Measurements from ENCODE around the gene ARMC6.
"Not testable (repeated sequence)": the region's sequence is repeated elsewhere in the genome, so short reads cannot be mapped to it uniquely, and the experiment has no call there.

Gene ARMC6

GRCh38 chr19:19023376-19023775, 10.0 kb upstream of the ARMC6 start:
- not testable (repeated sequence) for DNase-seq

DNA sequence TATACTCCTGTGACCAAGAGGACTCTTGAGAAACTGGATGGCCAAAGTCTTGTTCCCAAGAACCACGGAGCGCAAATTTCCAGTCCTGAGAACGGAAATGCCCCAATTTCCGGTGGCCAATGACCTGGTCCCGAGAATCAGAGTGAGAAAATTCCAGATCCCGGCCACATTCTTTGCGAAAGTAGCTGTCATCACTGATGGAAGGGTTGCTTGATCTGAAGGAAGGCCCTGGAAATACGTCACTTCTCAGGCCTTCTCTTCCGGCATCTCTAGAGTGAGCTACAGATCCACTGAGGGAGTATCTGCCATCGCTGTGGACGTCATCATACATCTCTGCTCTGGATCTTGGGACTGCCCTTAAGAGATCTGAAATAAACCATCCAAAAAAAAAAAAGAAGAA, 7.5 kb upstream of the ARMC6 start:
- no peak for DNase-seq

- no peak for DNase-seq
Observed at GRCh38 chr19:19026299-19026971, 7.0 kb upstream of the ARMC6 start.

- no peak for DNase-seq
Observed at GRCh38 chr19:19027228-19027627, 6.2 kb upstream of the ARMC6 start.

GRCh38 chr19:19028526-19028925, 4.9 kb upstream of the ARMC6 start:
- DNase-seq: no peak

DNA sequence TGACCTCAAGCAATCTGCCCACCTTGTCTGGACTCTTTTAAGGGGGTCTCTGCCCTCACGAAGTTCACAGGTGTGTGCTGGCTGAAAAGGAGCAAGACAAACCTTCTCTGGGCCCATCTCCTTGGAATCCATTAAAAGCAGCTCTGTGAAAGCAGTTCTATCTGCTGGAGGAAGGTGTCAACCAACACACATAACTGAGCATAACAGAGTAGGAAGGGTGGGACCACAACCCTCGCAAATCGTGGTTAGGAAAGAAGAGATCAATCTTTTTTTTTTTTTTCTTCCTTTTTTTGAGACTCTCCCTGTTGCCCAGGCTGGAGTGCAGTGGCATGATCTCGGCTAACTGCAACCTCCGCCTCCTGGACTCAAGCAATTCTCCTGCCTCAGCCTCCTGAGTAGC, 1.5 kb upstream of the ARMC6 start:
- DNase-seq: no peak

DNA sequence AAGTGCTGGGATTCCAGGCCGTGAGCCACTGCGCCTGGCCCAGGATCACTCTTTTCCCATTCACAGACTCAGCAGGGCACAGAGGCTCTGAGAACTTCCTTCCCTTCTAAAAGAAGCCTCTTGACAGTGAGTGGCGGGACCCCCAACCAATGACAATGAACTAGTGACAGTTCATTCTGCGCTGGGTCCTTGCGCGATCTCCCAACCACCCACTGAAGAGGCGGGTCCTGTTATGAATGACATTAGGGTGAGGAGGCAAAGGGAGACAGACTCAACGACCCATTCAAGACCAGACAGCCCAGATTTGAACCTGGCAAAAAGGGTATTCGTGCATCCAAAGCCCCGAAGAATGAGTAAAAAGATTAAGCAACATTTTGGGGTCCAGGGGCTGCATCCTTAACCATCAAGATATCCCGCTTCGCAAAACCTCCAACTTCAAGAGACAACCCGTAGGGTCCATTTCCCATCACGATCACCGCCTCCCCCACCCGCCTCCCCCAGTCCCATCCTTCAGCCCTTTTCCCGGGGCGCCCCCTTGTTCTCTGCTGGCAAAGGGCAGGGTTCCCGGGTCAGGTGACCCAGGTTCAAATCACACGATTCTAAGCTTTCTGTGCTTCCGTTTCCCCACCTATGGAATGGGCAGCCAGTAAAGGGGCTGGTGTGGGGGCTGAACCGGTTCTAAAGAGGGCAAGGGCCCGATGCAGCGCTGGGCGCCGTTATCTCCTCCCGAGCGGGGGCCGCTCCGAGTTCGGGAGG, 805 bp upstream of the ARMC6 start:
- peak; percentile 85 to 88 for DNase-seq

GRCh38 chr19:19033176-19033425, 302 bp upstream of the ARMC6 start:
- DNase-seq: peak in 1 of 2 experiments; percentile 37

DNA sequence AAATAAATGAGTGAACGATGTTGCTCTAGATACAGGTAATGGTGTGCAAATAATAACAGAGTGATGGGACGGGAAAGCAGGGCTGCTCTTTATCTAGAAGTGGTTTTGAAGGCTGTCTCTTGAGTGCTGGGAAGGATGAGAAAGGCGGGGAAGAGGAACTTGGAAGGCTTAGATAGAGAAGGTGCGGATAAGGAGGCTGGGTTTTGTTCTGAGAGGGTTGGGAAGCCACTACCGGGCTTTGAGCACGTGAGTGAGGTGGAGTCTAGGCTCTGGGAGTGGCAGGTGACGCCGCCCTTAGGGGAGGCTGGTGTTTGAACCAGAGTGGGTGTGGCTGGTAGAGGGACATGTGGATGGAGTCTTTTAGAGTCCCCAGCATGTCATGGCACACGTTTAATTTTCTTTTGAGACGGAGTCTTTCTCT, 811 bp downstream of the ARMC6 start:
- DNase-seq: peak; percentile 58 to 75

GRCh38 chr19:19039901-19040300, 6.5 kb downstream of the ARMC6 start:
- no peak for DNase-seq

- DNase-seq: no peak
Observed at GRCh38 chr19:19040417-19040816, 7.0 kb downstream of the ARMC6 start.

- DNase-seq: no peak
Observed at GRCh38 chr19:19042732-19043280, 9.4 kb downstream of the ARMC6 start.

GRCh38 chr19:19043481-19043880, 10.1 kb downstream of the ARMC6 start:
- DNase-seq: no peak

DNA sequence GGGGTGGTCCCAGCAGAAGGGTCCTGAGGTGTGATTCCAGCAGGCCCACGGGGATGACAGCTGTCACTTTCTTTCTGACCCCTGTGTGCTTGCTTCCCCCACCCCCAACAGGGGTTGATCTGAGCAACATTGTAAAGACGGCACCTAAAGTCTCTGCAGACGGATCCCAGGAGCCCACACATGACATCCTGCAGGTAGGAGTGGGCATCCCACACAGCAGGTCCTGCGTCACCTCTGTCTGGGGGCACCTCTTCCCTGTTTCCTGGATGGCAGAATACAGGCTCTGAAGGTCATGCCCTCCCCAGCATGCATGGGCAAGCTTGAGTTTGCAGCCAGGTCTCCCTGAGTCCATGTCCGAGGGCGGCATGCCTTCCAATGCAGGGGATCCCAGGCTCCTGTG, 10.5 kb downstream of the ARMC6 start:
- DNase-seq: no peak

DNA sequence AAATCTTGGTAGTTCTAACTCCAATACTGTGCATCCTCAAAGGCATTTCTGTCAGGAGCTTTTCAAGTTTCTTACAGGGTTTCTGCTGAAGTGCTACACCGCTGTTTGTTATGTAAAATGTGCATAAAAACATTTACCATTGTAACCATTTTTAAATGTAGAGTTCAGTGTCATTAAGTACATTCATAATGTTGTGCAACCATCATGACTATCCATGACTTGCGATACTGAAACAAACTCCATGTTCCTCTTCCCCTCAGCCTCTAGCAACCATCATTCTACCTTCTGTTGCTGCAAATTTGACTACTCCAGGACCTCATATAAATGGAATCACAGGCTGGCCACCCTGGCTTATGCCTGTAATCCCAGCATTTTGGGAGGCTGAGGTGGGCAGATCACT, 16.0 kb downstream of the ARMC6 start:
- no peak for DNase-seq

- DNase-seq: no peak
Observed at GRCh38 chr19:19050104-19050503, 16.7 kb downstream of the ARMC6 start.

DNA sequence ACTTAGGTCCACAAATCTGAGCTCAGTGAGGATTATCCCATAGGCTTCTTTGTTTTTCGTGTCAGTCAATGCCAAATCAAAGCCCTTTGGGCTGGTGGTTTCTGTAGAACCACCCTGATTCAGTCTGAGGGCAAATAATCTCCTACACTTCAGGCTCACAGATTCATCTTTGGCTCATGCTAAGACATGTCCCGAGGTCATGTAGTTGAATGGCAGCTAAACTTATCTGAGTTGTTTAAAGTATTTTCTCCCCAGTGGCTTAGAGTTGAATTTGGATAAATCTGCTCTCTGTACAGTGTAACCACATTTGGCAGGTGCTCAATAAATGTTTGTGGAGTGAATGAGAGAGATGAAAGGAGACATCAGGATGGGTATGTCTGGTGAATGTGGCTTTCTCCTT, 17.3 kb downstream of the ARMC6 start:
- DNase-seq: no peak

DNA sequence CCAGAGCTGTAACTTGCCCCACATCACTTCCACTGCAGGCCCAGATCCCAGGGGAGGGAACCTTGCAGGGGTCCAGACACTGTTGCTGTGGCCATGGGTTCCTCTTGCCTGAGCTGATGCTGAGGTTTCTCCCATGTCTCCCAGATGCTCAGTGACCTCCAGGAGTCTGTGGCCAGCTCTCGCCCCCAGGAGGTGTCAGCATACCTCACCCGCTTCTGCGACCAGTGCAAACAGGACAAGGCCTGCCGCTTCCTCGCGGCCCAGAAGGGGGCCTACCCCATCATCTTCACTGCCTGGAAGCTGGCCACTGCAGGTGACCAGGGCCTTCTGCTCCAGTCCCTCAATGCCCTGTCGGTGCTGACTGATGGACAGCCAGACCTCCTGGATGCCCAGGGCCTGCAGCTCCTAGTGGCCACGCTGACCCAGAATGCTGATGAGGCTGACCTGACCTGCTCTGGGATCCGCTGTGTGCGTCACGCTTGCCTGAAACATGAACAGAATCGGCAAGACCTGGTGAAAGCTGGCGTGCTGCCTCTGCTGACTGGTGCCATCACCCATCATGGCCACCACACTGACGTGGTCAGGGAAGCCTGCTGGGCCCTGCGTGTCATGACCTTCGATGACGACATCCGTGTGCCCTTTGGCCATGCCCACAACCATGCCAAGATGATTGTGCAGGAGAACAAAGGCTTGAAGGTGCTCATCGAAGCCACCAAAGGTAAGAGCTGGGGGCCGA, 18.2 kb downstream of the ARMC6 start:
- no peak for DNase-seq

DNA sequence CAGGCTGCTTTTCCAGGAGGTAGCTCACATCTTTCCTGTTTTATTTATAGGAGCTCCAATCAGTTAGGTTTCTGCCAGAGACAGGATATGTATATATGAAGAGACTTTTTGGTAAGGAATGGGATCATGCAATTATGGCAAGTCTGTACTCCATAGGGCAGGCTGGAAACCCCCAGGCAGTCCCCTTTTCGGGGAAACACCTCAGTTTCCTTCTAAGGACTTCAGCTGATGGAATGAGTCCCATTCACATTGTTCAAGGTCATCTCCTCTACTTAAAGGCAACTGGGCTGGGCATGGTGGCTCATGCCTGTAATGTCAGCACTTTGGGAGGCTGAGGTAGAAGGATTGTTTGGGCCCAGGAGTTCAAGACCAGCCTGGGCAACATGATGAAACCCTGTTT, 19.5 kb downstream of the ARMC6 start:
- no peak for DNase-seq

GRCh38 chr19:19053508-19054314, 20.3 kb downstream of the ARMC6 start:
- DNase-seq: peak in 1 of 2 experiments; percentile 57

DNA sequence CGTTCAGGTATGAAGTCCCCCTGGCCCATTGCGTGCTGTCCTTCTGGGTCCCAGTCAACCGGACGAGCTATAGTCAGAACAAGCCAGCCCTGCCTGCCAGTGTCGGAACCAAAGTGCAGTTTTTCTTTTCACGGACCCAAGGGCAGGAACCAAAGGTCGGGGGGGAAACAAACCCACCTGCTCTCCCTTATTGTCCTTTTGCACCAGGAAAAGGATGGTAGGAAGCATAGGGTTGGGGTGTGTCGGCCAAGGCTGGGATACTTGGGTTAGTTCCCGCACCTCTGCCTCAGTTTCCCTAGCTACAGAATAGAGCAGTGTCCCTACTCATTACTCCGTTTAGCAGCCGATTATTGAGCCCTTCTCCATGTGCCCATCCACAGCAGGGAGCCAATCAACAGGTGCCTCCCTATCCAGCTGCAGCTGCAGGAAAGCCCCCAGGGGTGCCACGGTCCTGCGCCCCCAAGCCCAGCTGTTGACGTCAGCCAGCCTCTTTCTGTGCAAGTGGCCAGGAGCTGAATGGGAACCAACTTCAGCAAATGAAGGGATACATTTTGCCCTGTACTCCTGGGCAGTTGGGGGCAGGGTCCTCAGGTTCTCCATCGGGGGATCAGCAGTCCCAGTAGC, 21.0 kb downstream of the ARMC6 start:
- DNase-seq: no peak

GRCh38 chr19:19054939-19055440, 21.6 kb downstream of the ARMC6 start:
- DNase-seq: no peak
